ENCODE results near the gene OVCA2. TPM values are rescaled to one million over a fixed set of nuclear protein-coding genes. Genes with fewer than 3 reads are reported as not detected.

OVCA2 gene
- total RNA-seq, 6 donors from 2014 or later = 20.1 to 56.1 (median 33.5) TPM

GRCh38 chr17:1995907-1996799 is 45.7 kb upstream of the OVCA2 start:
- TF ChIP-seq POLR2A (IDR thresholded peaks at IDR 0.05) (no peak), EP300 (IDR thresholded peaks at IDR 0.05) (no peak), POLR2AphosphoS5 (IDR thresholded peaks at IDR 0.05) (no peak), CTCF (IDR thresholded peaks at IDR 0.05) (no peak)
- ATAC-seq (ENCODE audit: low FRiP score in 2 of 2) = no peak
- Histone ChIP-seq H3K4me1 (peaks cover 27 to 46% (median 35%) of the 10 kb centered on the region in 4 donors), H3K9me3 (no peaks in the 10 kb centered on the region), H3K36me3 (no peaks in the 10 kb centered on the region), H3K4me3 (no peak overlapping the region), H3K27me3 (peaks cover 0 to 6% (median 0%) of the 10 kb centered on the region in 4 donors), H3K27ac (no peak overlapping the region)
- DNase-seq = no peak
- 80 to 87% methylated on average over 9 to 14 of the region's 14 CpGs for WGBS, 2 donors

- Histone ChIP-seq H3K9me3 (no peaks in the 10 kb centered on the region), H3K36me3 (no peaks in the 10 kb centered on the region), H3K27me3 (peaks cover 0 to 6% (median 0%) of the 10 kb centered on the region in 4 donors), H3K4me3 (no peak overlapping the region), H3K4me1 (peaks cover 27 to 46% (median 35%) of the 10 kb centered on the region in 4 donors), H3K27ac (no peak overlapping the region)
- TF ChIP-seq EP300 (IDR thresholded peaks at IDR 0.05) (no peak), CTCF (IDR thresholded peaks at IDR 0.05) (no peak), POLR2AphosphoS5 (IDR thresholded peaks at IDR 0.05) (no peak), POLR2A (IDR thresholded peaks at IDR 0.05) (no peak)
- no peak for ATAC-seq (ENCODE audit: low FRiP score in 2 of 2)
- 95 to 98% methylated on average over 9 of the region's 9 CpGs for WGBS, 2 donors
- no peak for DNase-seq
These were observed 45.0 kb upstream of the OVCA2 start for GRCh38 chr17:1996800-1997288.

DNA sequence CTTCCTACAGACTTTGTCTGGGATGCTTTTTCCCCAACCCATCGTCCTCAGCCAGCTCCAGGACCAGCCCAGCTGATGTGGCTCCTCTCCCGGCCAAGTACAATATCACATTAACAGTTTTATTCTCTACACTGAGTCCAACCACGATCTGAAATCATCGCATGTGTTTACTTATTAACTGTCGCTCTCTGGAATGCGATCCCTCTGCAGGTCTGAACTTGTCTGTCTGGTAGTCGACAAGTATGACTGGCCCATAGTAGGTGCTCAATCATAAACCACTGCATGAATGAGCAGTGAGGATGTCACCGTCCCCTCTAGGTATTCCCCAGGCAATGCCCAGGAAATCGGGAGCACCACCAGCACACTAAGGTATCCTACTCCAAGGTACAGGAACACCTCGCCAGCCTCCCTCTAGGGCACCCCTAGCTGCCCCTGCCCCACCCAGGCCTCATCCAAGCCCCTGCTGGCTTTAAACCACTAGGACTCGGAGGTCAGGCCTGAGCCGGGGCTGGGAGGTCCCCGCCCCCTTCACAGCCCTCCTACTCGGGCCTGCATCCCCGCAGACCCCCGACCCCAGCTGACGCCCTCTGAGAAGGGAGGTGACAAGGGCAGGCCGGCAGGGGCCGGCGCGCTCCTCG is 44.4 kb upstream of the OVCA2 start:
- peaks cover 27 to 46% (median 35%) of the 10 kb centered on the region in 4 donors for H3K4me1 ChIP-seq
- WGBS, 2 donors = 63 to 85% methylated on average over 7 to 20 of the region's 22 CpGs
- TF ChIP-seq POLR2AphosphoS5 (IDR thresholded peaks at IDR 0.05) = no peak
- TF ChIP-seq POLR2A (IDR thresholded peaks at IDR 0.05) = no peak
- no peaks in the 10 kb centered on the region for H3K36me3 ChIP-seq
- peak in 1 of 2 donors; percentile 4 for ATAC-seq (ENCODE audit: low FRiP score in 2 of 2)
- H3K27ac ChIP-seq = peak overlapping the region; percentile 42 to 68 (median 54)
- peak overlapping the region in 3 of 4 donors; percentile 51 to 61 (median 59) for H3K4me3 ChIP-seq
- peaks cover 0 to 6% (median 0%) of the 10 kb centered on the region in 4 donors for H3K27me3 ChIP-seq
- DNase-seq = peak in 1 of 2 donors; percentile 84
- no peaks in the 10 kb centered on the region for H3K9me3 ChIP-seq

DNA sequence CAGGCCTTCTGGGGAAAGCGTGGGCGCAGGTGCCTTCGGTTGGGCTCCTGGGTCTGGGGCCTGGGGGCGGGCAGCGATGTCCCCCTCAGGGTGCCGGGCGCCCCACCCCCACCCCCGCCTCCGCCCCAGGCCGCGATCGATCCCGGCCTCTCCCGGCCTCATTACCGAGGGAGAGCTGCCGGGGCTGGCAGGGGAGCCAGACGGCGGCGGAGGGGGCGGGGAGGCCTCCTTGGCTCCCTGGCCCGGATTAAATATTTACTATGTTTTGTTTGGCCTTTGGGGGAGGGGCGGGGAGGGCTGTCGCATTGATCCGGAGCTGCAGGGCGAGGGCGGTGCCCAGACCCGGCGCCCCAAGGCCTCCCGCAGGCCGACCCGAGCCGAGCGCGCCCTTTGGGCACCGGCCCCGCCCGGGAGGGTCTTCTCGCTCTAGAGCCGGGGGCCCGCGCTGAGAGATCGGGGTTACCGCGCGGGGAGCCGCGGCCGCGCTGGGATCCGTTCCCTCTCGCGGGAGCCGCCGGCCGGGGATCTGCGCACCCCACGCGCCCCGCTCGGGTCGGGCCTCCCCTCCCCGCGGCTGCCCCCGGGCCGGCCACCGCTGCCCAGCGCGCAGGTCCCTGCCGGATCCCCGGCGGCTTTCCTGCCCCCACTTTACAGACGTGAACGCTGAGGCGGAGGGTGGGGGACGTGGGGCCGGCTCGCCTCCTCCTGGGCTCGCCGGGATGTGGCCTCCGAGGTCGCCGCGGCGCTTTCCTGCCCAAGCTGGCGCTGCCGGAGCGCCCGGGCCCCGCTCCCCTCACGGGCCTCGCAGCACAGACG is 43.7 kb upstream of the OVCA2 start:
- Histone ChIP-seq H3K27me3 (peaks cover 0 to 6% (median 0%) of the 10 kb centered on the region in 4 donors), H3K9me3 (no peaks in the 10 kb centered on the region), H3K27ac (peak overlapping the region; percentile 42 to 68 (median 54)), H3K36me3 (no peaks in the 10 kb centered on the region), H3K4me3 (peak overlapping the region; percentile 2 to 61 (median 55)), H3K4me1 (peaks cover 27 to 46% (median 35%) of the 10 kb centered on the region in 4 donors)
- DNase-seq = peak; percentile 51 to 86
- 14% methylated on average over 12 of the region's 92 CpGs; no CpG with 5 or more reads in 1 of the 2 donors for WGBS, 2 donors
- ATAC-seq (ENCODE audit: low FRiP score in 2 of 2) = peak; percentile 23 to 55
- TF ChIP-seq POLR2AphosphoS5 (IDR thresholded peaks at IDR 0.05) (no peak), CTCF (IDR thresholded peaks at IDR 0.05) (no peak), EP300 (IDR thresholded peaks at IDR 0.05) (no peak), POLR2A (IDR thresholded peaks at IDR 0.05) (no peak)

All from upper lobe of left lung (tissue), 6 donors.